Astrocyte of the hippocampus (primary cell): ENCODE measurements around the gene RALGAPB.
"Not testable (repeated sequence)": the region's sequence is repeated elsewhere in the genome, so short reads cannot be mapped to it uniquely, and the experiment has no call there.

Experiments
- DNase-seq: peaks from one replicate; pipeline ENCODE4 v3.0.0; 2011; ENCODE audit warnings: low read depth, low spot score

Gene RALGAPB

GRCh38 chr20:38447251-38447661, 25.4 kb upstream of the RALGAPB start:
- no peak for DNase-seq

GRCh38 chr20:38447931-38448675, 24.5 kb upstream of the RALGAPB start:
- DNase-seq: no peak

DNA sequence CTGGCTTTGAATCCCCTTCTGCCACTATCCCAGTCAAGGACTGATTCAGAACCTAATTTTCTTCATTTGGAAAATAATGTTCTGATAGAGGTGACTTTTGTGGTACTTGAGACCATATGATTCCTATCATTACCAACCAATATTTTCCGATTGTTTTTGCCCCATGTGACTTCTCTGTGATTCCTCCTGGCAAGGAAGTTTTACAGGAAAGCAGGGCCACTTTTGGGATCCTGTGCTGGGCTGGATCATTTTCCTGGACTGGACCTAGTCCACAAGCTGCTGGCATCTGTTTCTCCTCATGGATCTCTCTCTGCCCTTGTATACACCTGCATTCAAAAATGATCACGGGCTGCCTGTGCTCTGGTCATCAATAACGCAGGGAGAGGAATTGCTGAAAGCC, 23.6 kb upstream of the RALGAPB start:
- no peak for DNase-seq

DNA sequence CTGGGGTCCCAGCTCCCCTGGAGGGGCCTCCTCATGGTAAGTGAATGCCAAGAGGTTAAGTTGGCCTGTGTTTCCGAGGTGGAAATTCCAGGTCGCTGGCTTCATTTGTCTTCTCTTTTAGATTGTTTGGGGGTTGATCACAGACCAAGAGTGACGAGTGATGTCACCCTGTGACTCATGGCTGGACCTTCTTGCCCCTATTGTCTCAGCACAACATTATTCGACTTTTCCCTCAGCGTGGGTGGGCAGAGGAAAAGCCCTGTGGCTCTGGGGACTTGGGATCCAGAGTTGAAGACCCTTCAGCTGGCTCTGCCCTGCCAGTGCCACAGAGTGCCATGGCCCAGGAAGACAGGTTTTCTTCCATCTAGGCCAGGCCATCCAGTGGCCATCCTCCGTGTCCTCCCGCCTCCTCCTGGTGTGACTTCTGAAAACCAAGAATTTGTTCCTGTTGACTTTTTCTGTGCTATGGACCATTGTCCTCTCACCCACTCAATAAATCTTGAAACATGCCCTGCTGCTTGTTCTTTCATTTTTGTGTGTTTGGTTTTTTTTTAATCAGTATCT, 22.1 kb upstream of the RALGAPB start:
- peak; percentile 81 for DNase-seq

- peak; percentile 72 for DNase-seq
Measured at GRCh38 chr20:38452880-38453624, 19.6 kb upstream of the RALGAPB start.

GRCh38 chr20:38453941-38454340, 18.7 kb upstream of the RALGAPB start:
- DNase-seq: no peak

GRCh38 chr20:38454556-38455473, 17.8 kb upstream of the RALGAPB start:
- DNase-seq: no peak

- DNase-seq: no peak
Measured at GRCh38 chr20:38458314-38458713, 14.3 kb upstream of the RALGAPB start.

DNA sequence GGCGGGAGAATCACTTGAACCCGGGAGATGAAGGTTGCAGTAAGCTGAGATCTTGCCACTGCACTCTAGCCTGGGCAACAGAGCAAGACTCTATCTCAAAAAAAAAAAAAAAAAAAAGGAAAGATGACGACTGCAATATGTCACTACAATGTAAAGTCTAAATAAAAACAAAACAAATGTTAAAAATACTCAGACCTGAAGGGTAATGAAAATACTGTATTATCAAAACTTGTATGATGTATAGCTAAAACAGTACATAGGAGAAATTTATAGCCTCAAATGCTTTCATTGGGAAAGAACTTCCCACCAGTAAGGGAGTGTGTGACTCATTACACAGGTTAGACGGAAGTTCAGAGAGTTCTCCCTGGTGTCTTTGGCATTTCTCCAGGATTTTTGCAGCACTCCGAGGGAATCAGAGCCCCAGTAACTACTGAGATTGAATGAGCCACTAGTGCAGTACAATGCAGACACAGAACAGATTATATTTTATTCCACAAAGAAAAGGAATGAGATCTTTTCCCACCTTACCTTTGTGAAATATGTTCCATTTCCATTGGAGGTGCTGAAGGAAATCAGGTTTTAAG, 12.5 kb upstream of the RALGAPB start:
- peak; percentile 88 for DNase-seq

DNA sequence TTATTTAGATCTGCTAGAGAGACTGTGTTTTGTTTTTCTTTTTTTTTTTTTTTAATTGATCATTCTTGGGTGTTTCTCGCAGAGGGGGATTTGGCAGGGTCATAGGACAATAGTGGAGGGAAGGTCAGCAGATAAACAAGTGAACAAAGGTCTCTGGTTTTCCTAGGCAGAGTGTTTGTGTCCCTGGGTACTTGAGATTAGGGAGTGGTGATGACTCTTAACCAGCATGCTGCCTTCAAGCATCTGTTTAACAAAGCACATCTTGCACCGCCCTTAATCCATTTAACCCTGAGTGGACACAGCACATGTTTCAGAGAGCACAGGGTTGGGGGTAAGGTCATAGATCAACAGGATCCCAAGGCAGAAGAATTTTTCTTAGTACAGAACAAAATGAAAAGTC, 12.0 kb upstream of the RALGAPB start:
- DNase-seq: not testable (repeated sequence)

- DNase-seq: not testable (repeated sequence)
Measured at GRCh38 chr20:38461167-38461566, 11.5 kb upstream of the RALGAPB start.

- not testable (repeated sequence) for DNase-seq
Measured at GRCh38 chr20:38461569-38461968, 11.1 kb upstream of the RALGAPB start.

- DNase-seq: no peak
Measured at GRCh38 chr20:38466171-38466570, 6.5 kb upstream of the RALGAPB start.

DNA sequence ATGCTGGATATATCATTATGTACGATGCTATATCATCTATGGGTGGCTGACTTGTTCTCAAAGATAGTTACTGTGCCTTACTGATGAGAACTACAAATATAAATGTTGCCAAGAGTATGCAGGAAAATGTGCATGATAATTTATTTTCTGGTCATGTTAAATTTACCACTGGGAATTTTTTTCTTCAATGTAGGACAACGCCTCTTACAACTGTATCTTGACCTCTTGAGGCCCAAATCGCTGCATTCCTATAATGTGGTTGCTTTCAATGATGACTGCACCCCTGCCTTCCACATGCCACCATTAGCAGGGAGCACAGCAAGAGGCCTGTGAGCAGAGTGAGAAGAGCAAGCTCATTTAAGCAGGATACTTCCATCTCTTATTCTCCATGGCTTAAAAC, 5.7 kb upstream of the RALGAPB start:
- no peak for DNase-seq

GRCh38 chr20:38471245-38471644, 1.4 kb upstream of the RALGAPB start:
- no peak for DNase-seq

DNA sequence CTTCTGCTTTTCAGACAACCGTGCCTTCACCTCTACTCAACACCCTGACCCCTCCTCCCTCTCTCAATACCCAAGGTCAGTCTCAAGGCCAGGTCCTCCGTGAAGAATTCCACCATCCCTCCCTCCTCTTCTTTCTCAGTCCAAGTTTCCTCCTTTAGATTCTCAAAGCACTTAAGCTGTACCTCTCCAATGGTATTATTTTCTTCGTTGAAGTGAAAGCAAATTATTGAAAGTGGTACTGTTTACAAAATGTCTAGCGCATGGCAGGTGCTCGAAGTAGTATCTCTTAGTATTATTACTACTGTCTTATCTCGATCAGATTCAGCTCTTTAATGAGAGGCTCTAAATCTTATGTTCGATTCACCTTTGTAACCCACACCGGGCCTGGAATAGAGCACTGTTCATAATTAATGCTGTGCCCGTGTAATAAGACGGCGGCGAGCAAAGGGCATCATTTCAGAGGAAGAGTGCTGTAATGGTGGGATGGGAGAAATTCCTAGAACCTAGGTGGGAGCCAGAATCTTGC, 593 bp upstream of the RALGAPB start:
- no peak for DNase-seq

- peak; percentile 56 for DNase-seq
Measured at GRCh38 chr20:38473367-38473795, 738 bp downstream of the RALGAPB start.

GRCh38 chr20:38477747-38478146, 5.1 kb downstream of the RALGAPB start:
- DNase-seq: no peak

- DNase-seq: no peak
Measured at GRCh38 chr20:38479596-38479995, 7.0 kb downstream of the RALGAPB start.

GRCh38 chr20:38485041-38485440, 12.4 kb downstream of the RALGAPB start:
- DNase-seq: no peak

DNA sequence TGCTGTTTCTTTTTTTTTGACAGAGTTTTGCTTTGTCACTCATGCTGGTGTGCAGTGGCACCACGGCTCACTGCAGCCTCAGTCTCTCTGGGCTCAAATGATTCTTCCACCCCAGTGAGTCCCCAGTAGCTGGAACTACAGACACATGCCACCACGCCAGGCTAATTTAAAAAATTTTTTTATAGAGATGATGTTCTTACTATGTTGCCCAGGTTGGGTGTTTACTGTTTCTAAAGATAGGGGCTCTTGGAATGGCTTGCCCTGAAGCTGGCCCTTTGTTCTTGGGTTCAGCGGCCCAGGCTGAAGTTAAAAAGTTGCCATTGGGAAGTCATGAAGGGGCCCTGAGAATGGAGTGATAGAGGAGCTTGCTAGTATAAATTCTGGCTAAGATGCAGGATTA, 16.5 kb downstream of the RALGAPB start:
- no peak for DNase-seq
